Endometrial microvascular endothelial cells (primary cell): Measurements from ENCODE around the gene FBP2. TPM values are rescaled to one million over a fixed set of nuclear protein-coding genes. Genes with fewer than 3 reads are reported as not detected.
"Not testable (repeated sequence)": the region's sequence is repeated elsewhere in the genome, so short reads cannot be mapped to it uniquely, and the experiment has no call there.

ENCODE experiments used
- in situ Hi-C: cut with HindIII; loops from 2 replicates; pipeline ENCODE4 v1.10.0; 2017; ENCODE audit warnings: low sequenced_read_pairs, low pct_unique_long_range_greater_than_20kb; ENCODE audit errors: inconsistent ontology term
- total RNA-seq: library from RNA; depleted of rRNA; stranded (reverse); fragments of >200 nt; gene quantifications from one replicate; pipeline ENCODE4 v1.2.3, GENCODE V29; 2015; ENCODE audit errors: inconsistent ontology term

The FBP2 gene
- total RNA-seq, 1 donor from 2014 or later, result not detected

DNA sequence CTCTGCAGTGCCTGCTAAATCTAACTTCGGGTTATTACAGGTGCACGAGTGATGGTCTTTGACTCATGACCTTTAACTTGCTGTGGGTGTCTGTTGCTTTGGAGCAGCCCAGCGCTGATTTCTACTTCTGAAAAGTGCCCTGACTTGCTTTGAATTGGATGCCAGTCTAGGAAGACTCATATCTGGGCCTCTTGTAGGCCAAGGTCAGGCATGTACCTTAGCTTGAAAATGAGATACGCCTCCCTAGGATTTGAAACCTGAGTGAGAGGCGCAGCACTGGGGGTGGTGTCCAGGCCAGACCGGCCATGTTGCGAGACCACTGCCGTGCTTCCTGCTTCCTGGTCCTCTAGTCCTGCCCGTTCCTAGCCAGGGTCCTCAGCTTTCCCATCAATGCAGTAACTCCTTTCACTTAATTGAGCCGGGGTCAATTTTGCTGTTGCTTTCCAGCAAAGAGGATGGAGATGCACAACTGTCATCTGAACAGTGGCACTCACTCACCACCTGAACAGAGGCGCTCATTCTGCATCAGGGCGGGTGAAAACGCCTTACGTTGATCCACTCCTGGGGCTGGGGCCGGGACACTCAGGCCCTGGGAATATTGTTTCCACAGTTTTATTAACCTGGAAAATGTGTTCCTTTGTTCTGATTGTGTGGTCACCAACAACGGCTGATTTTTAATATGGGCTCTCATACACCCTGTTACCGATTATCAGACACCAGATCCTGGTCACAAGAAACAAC, 24.5 kb downstream of the FBP2 start:
- in situ Hi-C loops, result no loop called here

DNA sequence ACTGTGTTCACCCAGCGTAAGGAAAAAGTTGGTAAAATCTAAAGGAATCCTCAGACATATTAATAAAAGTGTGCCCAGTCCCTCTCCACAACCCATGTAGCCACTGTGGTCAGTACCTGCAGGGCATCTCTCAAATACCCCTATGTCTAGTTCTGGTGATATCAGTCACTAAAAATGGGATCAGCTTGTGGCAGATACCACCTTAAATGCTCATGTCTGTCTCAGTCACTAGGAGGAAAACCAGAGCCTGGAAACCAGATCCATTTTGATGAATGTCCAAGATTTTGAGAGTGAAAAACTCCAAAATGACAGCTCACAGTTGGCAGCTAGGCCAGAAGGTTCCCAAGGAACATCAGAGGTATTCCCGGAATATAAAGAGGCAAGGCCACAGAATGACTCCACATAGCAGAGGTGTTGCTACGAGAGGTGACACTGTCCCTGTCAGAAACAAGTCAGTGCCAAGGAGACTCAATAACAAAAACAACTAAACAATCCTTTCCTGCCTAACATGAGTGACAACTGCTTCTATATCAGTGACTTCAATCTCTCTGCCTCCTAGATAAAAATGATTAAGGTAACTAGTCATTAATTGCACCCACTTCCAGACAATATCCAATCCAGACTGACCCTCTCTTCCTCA, 25.3 kb downstream of the FBP2 start:
- in situ Hi-C loops, result no loop called here

DNA sequence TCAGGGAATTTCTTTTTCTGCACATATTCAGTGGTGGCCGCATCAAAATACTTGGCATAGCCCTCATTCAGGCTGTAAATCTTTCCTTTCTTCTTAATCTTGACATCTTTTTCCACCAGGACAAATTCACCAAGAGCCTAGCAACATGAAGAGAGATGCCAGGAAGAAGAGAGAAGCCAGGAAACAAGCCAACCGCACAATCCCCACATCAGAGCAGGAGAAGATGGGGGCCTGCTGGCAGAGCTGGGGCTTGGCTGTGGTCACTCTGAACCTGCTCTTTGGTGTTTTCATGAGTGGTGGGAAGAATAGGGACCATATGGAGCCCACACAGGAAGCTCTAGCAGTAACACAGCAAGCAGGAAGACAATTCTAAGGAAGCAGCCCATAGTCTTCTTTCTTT, 26.4 kb downstream of the FBP2 start:
- in situ Hi-C loops, result no loop called here

DNA sequence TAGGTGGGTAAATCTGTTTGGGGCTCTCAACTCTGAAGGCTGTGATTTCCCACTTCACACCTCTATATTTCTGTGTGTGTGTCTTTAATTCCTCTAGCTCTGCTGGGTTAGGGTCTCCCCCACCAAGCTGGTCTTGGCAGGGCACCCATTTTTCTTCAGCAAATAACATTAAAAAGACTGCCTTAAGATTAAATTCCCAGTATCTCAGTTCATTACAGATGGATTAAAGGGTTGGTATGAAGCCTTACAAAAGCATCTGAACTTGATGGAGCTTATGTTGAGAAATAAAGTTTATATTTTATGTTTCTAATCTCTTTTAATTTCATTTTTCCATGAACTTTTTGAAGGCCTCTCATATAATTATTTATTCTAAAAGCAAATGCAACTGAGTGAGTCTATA, 27.1 kb downstream of the FBP2 start:
- in situ Hi-C loops, result no loop called here

DNA sequence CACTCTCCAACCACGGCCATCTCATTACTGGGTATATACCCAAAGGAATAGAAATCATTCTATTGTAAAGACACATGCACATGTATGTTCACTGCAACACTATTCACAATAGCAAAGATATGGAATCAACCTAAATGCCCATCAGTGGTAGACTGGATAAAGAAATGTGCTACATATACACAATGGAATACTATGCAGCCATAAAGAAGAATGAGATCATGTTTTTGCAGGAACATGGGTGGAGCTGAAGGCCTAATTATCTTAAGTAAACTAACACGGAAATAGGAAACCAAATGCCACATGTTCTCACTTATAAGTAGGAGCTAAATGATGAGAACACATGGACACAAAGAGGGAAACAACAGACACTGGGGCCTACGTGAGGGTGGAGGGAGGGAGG, 29.3 kb downstream of the FBP2 start:
- in situ Hi-C loops, result not testable (repeated sequence)

DNA sequence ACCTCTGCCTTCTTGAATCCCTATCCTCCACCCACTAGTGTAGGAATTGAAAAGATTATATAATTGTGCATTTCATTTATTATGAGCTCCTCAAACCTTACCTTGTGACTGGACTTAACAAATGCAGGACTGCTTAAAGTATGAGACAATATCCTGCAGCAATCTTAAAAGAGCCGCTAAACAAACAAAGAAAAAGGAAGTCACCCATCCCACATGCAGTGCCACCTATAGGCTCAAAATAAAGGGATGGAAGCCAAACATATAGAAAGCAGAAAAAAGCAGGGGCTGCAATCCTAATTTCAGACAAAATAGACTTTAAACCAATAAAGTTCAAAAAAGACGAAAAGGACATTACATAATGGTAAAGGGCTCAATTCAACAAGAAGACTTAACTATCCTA, 30.1 kb downstream of the FBP2 start:
- in situ Hi-C loops, result no loop called here

DNA sequence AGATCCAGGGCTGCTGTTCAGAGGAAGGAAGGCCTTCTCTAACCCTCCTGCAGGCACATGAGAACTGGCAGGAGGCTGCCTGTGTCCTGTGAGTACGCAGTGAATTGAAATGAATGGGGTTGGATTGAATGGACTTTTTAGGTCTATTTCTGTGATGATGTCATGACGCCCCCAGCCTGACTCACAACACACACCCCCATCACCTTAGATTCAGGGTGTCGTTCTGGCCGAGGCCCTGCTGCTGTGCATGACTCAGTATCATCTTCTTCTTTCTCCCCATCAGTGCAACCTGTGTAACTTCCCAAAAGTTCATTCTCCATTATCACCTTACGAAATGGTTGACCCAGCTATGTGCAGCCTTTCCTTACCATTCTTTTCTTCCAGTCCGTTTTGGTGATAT, 33.4 kb downstream of the FBP2 start:
- in situ Hi-C loops, result no loop called here

DNA sequence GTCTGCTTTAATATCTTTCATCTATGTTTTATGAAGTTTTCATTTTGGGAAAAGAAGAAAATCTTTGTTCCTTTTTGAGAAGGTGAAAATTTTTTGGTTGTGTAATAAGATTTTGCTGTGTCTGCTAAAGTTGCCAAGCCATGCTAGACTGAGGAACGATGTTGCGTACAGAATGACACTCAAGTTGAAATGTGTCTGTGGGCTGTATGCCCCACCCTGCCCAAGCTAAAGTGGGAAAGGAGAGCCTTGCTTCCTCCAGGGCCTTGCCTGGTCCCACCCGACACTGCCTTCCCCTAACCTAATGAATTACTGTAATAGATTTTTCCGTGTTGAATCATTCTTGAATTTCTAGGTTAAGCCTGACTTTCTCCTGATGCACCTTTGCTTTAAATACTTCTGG, 36.2 kb downstream of the FBP2 start:
- in situ Hi-C loops, result no loop called here

DNA sequence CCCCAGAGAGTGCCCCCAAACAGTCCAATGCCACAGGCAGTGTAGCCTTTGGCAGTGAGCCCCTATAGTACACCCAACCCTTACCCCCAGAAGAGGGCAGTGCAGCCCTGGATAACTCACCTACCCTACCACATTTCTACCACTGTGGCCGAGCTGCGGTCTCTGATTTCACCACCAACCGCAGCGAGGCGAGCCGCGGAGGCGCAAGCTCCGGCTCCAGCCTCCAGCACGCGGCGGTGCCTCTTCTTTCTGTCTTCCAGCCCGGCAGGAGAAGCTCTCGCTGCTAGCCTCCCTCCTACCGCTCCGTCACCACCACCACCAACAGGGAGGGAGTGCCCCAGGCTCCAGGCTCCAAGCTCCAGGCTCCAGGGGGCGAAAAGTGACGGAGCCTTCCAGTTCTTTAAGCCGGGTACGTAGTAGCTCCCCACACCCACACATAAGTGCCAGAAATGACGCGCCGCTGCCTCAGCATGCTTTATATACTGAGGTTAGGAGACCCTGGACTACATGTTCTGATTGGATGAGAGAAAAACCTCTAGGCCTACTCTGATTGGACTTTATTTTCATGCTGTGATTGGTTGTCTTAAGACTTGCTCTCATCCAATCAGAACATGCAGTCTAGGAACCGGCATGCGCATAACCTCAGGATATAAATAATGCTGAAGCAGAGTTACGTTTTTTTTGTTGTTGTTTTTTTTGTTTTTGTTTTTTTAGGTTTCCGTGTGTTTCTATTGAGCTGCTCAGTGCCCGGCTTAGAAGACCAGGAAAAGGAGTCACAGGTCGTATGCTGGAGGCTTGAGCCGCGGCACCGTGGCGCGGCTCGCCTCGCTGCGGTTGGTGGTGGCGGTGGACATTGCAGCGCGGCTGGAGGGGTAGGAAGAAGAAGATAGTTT, 38.9 kb downstream of the FBP2 start, which contains the start of gene PCAT7:
PCAT7 (plus strand) TSS at position 645 of the 893 bp plus-strand sequence.
- in situ Hi-C loops, result no loop called here

DNA sequence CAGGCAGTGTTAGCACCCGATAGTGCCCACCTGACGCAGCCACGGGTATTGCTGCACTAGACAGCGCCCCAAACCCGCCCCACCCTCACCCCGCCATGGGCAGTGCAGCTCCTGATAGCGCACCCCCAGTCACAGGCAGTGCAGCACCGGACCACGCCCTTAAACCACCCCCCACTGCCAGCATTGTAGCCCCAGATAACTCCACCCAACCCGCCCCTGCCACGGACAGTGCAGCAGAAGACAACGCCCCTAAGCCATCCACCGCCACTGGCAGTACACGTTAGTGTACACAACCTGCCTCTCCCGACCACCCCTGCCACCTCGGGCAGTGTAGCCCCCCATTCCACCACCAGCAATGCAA, 39.6 kb downstream of the FBP2 start:
- in situ Hi-C loops, result no loop called here

DNA sequence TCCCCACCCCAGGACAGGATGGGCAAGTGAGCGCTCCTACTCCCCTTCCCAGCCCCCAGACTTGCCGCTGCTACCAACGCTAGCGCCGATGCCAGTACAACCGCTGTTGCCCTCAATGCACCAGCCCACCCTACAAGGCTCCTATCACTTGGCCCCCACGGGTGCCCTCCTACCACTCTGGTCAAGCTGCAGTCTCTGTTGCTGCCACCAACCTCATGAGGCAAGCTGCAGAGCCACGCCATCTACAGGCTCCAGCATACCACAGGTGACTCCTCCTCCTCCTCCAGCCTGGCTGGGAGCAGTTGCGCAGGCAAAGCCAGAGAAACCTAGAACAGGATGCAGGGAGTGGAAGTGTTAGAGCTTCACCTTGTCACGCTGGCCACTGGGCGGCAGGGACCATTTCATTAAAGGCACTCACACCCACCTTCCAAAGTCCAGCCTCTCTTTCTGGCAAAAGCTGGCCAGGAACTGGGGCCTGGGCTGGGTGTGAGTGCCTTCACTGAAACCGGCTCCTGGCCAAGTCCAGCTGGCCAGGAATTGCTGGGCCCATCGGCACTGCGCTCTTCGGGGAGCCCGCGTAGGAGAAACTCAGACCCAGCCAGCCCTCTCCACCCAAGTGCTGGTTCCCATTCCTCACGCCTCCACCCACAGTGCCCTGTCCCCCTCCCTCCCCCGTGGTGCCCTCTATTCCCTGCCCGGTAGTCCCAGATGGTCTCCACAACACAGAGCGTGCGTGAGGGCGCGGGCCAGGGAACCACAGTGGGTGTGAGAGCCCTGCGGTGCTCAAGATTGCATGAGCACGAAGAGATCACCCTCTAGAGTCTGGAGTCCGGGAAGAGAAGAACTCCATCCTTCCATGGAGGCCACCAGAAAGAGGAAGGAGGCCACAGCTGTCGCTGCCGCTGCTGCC, 40.3 kb downstream of the FBP2 start:
- in situ Hi-C loops, result no loop called here

DNA sequence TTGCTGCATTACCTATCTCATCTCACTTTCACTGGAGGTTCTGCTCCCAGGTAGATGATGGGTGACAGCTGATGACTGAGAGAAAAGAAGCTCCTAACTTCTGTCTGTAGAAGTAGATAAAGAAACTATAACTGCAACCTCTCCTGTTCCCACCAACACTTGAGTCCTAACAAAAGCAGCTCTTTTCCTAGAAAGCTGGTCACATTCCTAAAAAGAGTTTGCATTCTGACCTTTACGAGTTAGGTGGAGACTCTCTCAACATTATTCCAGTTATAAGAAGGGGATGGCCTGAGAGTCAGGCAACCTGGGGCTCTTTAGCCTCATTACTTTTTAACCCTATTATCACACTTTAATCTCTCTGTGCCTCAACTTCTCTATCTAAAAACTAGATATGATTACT, 47.7 kb downstream of the FBP2 start:
- in situ Hi-C loops, result no loop called here

DNA sequence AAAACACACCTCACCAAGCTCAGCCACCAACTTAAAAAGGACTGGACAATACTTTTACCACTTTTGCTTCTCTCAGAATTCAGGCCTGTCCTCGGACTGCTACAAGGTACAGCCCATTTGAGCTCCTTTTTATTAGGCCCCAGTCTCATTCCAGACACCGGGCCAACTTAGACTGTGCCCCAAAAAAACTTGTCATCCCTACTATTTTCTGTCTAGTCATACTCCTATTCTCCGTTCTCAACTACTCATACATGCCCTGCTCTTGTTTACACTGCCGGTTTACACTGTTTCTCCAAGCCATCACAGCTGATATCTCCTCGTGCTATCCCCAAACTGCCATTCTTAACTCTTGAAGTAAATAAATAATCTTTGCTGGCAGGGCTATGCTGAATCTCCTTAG, 49.3 kb downstream of the FBP2 start:
- in situ Hi-C loops, result not testable (repeated sequence)

DNA sequence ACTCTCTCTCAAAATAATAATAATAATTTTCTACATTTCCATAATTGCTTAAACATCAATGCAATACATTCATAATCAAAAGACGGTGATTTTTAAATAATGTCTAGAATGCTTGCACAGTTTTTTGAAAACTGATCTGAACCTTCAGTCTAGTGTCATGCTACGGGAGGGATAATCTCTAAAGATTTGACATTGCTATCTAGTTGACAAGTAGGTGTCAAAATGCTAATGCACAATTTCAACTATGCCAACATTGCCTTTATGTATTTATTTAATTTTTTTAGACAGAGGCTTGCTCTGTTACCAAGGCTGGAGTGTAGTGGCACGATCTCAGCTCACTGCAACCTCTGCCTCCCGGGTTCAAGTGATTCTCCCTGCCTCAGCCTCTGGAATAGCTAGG, 54.7 kb downstream of the FBP2 start:
- in situ Hi-C loops, result no loop called here

DNA sequence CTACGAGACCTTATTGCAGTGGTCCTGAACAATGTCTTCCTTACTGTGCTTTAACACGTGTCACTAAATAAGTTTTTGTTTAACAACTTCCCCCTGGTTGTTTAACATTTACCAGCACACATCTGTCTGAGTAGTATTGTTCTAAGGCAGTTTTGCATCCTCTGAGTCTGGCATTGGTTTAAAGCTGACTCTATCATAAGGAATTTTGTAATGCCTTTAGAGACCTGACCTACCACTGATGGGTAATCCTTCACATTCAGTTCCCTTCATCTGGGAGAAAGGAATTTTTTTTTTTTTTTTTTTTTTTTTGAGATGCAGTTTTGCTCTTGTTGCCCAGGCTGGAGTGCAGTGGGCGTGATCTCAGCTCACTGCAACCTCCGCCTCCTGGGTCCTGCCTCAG, 58.7 kb downstream of the FBP2 start:
- in situ Hi-C loops, result no loop called here

DNA sequence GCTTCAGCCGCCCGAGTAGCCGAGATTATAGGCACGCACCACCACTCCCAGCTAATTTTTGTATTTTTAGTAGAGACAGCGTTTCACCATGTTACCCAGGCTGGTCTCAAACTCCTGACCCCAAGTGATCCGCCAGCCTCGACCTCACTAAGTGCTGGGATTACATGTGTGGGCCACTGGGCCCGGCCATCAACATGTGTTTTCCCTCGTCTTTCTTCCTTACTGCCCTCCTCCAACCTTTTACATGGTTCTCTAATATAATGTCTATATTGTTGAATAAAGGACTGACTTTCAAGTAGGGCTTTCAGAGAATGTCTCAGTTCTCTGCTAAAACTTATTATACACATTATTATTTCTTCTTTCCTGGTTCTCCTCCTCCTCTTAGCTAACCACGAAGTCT, 60.0 kb downstream of the FBP2 start:
- in situ Hi-C loops, result no loop called here

DNA sequence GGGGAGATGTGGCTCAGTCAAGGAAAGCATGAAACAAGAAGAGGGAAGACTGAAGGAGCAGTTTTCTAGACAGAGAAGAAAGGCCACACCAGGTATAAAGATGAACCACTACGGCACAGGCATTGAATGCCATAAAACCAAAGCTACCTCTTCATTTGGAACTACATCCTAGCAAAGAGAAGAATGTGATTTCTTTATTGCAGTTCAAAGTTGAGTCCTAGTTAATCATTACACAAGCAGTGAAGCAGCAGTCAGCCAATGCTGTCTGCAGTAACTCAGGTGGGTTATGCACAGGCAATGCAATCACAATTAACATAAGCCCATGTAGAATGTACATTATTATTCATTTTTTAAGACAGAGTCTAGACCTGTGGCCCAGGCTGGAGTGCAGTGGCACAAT, 60.5 kb downstream of the FBP2 start:
- in situ Hi-C loops, result no loop called here

DNA sequence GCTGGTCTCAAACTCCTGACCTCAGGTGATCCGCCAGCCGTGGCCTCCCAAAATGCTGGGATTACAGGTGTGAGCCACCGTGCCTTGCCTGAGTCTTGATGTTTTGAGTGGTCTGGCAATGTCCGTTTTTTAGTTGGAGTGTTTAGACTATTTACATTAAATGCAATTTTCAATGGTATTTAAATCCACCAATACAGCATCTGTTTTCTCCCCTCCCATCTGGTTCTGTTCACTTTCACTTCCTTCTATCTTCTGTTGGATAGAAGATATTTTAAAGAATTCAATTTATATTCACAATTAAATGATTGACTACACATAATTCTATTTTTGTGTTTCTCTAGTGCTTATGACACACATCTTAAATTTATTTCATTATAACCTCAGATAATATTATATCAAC, 64.7 kb downstream of the FBP2 start:
- in situ Hi-C loops, result no loop called here

DNA sequence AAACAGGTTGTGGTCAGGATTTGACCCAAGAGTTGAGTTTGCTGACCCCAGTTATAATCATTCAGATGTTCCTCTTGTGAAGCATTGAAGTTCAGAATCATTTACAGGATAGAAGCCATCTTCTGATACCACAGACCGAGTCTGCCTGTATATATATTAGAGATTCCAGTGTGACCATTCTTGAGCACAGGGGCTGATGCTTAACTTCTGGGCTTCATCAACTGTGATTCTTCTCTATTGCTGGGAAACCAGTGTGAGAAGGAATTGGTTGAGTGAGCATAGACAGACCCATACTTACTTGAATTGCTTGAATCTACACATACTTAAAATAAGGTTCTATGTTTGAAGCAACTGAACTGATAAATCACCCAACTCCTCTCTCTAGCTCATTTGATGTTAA, 66.7 kb downstream of the FBP2 start:
- in situ Hi-C loops, result no loop called here
